HG03575 (cell line): ENCODE results near the gene MAP7.

Experiments used
- ATAC-seq: cut with Tn5 transposase; IDR thresholded peaks from one replicate; pipeline ENCODE4 v1.9.1; 2021; ENCODE audit not compliant: unreplicated experiment, insufficient number of reproducible peaks, low FRiP score; ENCODE audit errors: extremely low read depth

Gene MAP7

DNA sequence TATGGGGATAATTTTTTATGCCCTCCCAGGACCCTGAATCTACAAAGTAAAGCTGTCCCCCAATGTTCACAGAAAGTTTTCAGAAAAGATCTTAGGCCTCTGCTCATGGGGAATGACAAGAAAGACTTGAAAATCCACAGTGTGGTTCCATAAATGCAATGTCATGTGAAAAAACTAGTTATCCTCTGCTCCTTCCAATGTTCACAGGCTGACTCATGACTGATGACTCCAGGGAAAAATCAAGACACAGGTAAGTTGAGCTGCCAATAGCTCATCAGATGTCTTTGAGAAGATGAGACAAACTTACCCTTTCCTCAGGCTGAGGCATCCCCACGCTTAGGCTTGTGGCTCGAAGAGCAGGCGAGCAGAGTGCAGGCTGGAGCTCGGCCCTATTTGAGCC lies 245.8 kb downstream of the MAP7 start:
- no peak for ATAC-seq

GRCh38 chr6:136303516-136303915 lies 246.7 kb downstream of the MAP7 start:
- no peak for ATAC-seq

DNA sequence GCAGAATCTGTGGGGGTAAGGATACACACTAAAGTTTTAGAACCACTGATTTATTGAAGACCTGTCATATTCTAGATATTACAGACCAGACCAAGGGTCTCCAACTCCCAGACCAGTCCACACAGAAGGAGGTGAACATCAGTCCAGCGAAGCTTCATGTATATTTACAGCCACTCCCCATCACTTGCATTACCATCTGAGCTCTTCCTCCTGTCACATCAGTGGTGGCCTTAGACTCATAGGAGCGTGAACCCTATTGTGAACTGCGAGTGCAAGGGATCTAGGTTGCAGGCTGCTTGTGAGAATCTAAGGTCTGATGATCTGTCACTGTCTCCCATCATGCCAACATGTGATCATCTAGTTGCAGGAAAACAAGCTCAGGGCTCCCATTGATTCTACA lies 255.6 kb downstream of the MAP7 start:
- no peak for ATAC-seq
